Mesothelial cell of epicardium (in vitro differentiated cells): ENCODE data around the gene NPB. TPM values are rescaled to one million over a fixed set of nuclear protein-coding genes. Genes with fewer than 3 reads are reported as not detected.
A peak's percentile ranks its signal among the peaks of the same experiment; 100 is the strongest.
"Not testable (repeated sequence)": the region's sequence is repeated elsewhere in the genome, so short reads cannot be mapped to it uniquely, and the experiment has no call there.

Experiments
- DNase-seq, 2 experiments: peaks; one replicate each; pipeline ENCODE4 v3.0.0; 2021; ENCODE audit warnings: low spot score in 2 of 2; ENCODE audit not compliant: unreplicated experiment in 2 of 2
- H3K27ac Mint-ChIP-seq: 2 replicates; pipeline ENCODE4 v1.8.0; 2021; ENCODE audit warnings: mixed read lengths
- H3K27me3 Mint-ChIP-seq: 2 replicates; pipeline ENCODE4 v1.8.0; 2021; ENCODE audit warnings: low read depth, mixed read lengths
- H3K36me3 Mint-ChIP-seq: 2 replicates; pipeline ENCODE4 v1.8.0; 2021; ENCODE audit warnings: mixed read lengths
- H3K4me1 Mint-ChIP-seq: 2 replicates; pipeline ENCODE4 v1.8.0; 2021; ENCODE audit warnings: mixed read lengths
- H3K4me3 Mint-ChIP-seq: 2 replicates; pipeline ENCODE4 v1.8.0; 2021; ENCODE audit warnings: mild to moderate bottlenecking, moderate library complexity, mixed read lengths
- H3K9me3 Mint-ChIP-seq: 2 replicates; pipeline ENCODE4 v1.8.0; 2021; ENCODE audit warnings: mixed read lengths
- total RNA-seq: library from RNA; stranded (reverse); gene quantifications from 3 replicates; pipeline ENCODE4 v1.2.1, GENCODE V29; 2021
- TF ChIP-seq, protein P1 (sequence below): fragments of 200-600 bp; sonication (generic); IDR thresholded peaks from one replicate; pipeline ENCODE4 v1.5.0; 2021; ENCODE audit warnings: antibody characterized with exemption; ENCODE audit not compliant: unreplicated experiment

Gene NPB
- total RNA-seq, 1 donor from 2014 or later, result 1.7 TPM

DNA sequence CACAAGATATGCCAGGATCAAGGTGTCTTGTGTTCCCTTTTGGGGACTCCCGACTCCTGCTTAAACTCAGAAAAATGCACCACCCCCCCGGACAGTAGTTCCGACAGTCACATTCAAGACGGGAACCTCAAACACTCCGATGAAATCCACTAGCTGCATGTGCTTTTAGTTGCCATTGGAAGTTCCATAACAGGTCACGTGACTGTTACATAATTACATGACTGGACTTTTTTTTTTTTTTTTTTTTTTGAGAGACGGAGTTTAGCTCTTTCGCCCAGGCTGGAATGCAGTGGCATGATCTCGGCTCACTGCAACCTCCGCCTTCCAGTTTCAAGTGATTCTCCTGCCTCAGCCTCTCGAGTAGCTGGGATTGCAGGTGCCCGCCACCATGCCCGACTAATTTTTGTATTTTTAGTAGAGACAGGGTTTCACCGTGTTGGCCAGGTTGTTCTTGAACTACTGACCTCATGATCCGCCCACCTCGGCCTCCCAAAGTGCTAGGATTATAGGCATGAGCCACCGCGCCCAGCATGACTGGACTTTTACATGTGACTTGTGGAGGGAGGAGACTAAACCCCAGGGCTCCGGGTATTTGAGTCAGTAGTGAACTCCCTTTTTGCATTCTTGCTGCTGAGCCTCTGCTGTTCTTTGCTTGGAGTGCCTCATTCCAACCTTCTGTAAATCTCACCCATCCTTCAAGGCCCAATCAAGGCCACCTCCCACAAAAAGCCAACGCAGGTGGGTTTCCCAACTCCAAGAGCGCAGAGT, 14.4 kb downstream of the NPB start:
- H3K36me3 Mint-ChIP-seq, result peaks cover 14% of the 10 kb centered on the region
- H3K4me1 Mint-ChIP-seq, result peaks cover 10% of the 10 kb centered on the region
- H3K27ac Mint-ChIP-seq, result peak overlapping the region; percentile 85
- H3K9me3 Mint-ChIP-seq, result no peaks in the 10 kb centered on the region
- TF ChIP-seq, protein P1, sequence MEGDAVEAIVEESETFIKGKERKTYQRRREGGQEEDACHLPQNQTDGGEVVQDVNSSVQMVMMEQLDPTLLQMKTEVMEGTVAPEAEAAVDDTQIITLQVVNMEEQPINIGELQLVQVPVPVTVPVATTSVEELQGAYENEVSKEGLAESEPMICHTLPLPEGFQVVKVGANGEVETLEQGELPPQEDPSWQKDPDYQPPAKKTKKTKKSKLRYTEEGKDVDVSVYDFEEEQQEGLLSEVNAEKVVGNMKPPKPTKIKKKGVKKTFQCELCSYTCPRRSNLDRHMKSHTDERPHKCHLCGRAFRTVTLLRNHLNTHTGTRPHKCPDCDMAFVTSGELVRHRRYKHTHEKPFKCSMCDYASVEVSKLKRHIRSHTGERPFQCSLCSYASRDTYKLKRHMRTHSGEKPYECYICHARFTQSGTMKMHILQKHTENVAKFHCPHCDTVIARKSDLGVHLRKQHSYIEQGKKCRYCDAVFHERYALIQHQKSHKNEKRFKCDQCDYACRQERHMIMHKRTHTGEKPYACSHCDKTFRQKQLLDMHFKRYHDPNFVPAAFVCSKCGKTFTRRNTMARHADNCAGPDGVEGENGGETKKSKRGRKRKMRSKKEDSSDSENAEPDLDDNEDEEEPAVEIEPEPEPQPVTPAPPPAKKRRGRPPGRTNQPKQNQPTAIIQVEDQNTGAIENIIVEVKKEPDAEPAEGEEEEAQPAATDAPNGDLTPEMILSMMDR, result no peak
- DNase-seq, result no peak
- H3K27me3 Mint-ChIP-seq, result no peaks in the 10 kb centered on the region
- peak overlapping the region; percentile 69 for H3K4me3 Mint-ChIP-seq

DNA sequence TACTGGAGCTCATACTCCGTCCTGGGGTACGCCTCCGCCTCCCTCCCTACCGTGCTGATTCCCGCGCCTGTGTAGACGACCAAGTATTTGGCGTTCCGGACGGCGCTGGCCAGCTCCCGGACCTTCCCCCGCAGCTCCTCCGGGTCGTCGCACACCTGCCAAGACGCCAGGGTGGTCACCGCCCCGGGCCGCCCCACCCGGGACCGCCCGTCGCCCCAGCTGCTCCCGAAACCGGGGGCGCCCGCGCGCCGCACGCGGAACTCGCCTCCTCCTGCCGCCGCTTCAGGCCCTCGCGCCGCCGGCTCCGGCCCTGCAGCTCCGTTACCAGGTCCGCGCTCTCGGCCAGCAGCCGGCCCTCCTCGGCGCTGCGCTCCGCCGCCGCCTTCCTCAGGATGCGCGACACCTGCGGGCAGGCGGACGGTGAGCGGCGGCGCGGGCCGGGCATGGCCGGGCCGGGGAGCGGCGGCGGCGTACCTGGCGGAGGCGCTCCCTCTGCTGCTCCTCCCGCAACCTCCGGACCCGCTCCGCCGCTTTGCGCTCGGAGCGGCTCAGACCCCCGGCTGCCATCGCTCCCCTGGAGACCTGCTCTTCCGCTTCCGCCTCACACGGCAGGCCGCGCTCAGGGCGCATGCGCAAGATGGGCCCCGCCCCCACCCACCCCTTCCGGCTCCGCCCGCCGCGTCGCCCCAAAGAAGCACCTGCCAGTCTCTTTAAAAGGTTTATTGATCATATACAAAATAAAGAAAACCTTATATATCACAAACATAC, 15.7 kb downstream of the NPB start, which contains the start of gene SIRT7:
TSS of gene SIRT7 (minus strand) at position 612 of the 768 bp plus-strand sequence. CDS start at position 567, 45 bp downstream.
- peak; percentile 63 to 82 for DNase-seq
- H3K27ac Mint-ChIP-seq, result peak within 1 kb of the TSS; percentile 64

DNA sequence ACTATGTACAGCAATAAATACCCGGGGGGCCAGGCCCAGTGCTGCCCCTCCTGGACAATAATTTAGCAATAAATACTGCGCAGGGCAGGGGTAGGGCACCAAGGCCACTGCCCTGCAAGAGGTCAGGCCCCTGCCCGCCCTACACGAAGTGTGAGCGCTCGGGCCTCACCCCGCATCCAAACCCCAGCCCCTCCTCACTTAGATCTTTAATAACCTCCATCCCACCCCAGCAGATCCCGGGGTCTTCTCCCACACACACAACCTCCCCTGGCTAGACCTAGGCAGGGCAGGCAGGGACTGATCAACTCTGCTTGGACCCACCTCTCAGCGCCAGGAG, 16.3 kb downstream of the NPB start:
- DNase-seq, H3K27me3 Mint-ChIP-seq, H3K9me3 Mint-ChIP-seq, H3K36me3 Mint-ChIP-seq: not testable (repeated sequence)
- peak overlapping the region; percentile 79 for H3K4me3 Mint-ChIP-seq
- H3K27ac Mint-ChIP-seq, result peak overlapping the region; percentile 64
- H3K4me1 Mint-ChIP-seq, result peaks cover 14% of the 10 kb centered on the region

More for the DNA sequence above, 15.7 kb downstream of the NPB start, which contains the start of gene SIRT7:
- TF ChIP-seq, protein P1, result no peak
- H3K4me3 Mint-ChIP-seq, result peak within 1 kb of the TSS; percentile 79
- H3K9me3 Mint-ChIP-seq, result no peaks in the 10 kb centered on the region
- H3K27me3 Mint-ChIP-seq, result no peaks in the 10 kb centered on the region
- H3K36me3 Mint-ChIP-seq, result peaks cover 12% of the 10 kb centered on the region
- H3K4me1 Mint-ChIP-seq, result peaks cover 9% of the 10 kb centered on the region

DNA sequence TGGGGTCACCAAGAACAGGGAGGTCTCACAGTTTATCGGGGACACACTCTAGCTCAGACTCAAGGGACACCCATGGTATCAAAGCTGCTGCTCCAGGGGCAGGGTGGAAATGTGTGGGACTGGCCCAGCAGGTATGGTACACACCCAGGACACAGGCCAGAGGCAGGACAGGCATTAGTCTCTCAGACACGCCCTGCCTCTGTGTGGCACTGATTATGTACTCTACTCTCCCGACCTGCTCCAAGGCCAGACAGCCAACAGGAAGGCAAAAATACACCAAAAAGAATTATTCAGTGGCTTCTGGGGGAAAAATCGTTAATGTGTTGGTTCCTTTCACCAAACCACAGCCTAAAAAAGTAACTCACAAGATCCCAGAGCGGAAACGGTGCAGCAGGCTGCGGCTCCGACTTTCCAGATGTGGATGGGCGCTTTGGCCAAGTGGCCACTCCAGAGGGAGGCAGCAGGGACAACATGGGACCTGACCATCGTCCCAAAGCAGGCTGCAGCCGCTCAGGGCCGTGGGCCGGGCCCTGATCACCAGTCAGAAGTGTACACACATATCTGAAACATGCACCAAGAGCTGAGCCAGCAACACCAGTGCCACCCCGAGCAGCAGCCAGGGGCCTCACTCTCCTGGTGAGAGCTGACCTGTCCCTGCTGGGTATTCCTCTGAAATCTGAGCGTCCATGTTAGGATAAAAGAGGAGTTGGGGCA, 17.0 kb downstream of the NPB start:
- H3K4me3 Mint-ChIP-seq, result peak overlapping the region; percentile 79
- no peak overlapping the region for H3K27ac Mint-ChIP-seq
- H3K36me3 Mint-ChIP-seq, result peaks cover 6% of the 10 kb centered on the region

DNA sequence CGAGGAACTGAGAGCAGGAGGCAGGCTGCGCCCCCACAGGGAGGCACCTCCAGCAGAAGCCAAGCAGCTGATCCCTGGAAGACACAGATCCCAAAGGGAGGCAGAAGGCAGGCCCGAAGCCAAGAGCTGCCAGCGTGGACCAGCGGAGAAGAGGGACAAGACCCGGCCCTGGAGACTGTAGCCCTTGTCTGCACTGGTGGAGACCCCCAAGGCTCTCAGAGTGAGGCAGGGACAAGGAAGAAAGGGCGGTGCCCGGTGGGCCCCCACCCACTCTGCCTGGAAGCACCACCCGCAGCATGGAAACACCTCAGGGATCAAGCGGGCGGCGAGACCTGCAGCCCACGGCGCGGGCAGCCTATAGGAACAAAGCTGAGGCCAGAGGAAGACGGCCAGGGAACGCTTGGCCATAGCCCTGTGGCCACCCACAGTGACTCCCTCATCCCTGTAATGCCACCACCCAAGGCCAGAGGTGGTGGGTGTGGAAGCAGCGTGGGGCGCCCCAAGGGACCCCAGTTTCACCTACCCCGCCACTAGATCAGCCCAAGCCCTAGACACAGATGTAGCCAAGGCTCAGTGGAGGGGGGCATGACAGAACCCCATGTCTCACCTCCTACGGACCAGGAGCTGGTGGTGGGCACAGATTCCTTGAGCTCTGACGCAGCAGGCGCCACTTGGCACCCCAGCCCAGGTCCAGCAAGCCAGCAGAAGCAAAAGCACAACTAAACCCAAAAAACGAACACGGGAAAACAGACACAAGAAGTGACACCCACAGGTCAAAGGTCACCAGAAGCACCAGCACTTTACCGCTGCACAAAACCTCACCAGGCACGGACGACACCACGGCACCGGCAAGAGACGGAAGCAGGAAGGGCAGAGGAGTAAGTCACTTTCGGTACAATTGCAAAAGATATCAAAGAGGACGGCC, 18.8 kb downstream of the NPB start:
- H3K4me1 Mint-ChIP-seq, result peaks cover 29% of the 10 kb centered on the region
- H3K27me3 Mint-ChIP-seq, result no peaks in the 10 kb centered on the region
- no peaks in the 10 kb centered on the region for H3K9me3 Mint-ChIP-seq
- no peak overlapping the region for H3K27ac Mint-ChIP-seq
- H3K4me3 Mint-ChIP-seq, result no peak overlapping the region
- DNase-seq, result no peak
- H3K36me3 Mint-ChIP-seq, result peaks cover 6% of the 10 kb centered on the region
- TF ChIP-seq, protein P1, result no peak

More for the DNA sequence above, 17.0 kb downstream of the NPB start:
- no peak for DNase-seq
- H3K9me3 Mint-ChIP-seq, result no peaks in the 10 kb centered on the region
- H3K4me1 Mint-ChIP-seq, result peaks cover 18% of the 10 kb centered on the region
- TF ChIP-seq, protein P1, result no peak
- no peaks in the 10 kb centered on the region for H3K27me3 Mint-ChIP-seq
